GM23338 (cell line): Measurements from ENCODE around the gene CCDC6.

ENCODE experiments used
- CREB1 ChIP-seq: fragments of 250-450 bp; sonication (Bioruptor Pico); IDR thresholded peaks from 2 replicates; pipeline ENCODE4 v1.5.0; 2020; ENCODE audit warnings: low read depth, mild to moderate bottlenecking, moderate library complexity
- EZH2 ChIP-seq: fragments of 200-600 bp; sonication (generic); IDR thresholded peaks from one replicate; pipeline ENCODE4 v1.8.0; 2017; ENCODE audit warnings: antibody characterized with exemption, mild to moderate bottlenecking, low read depth; ENCODE audit not compliant: unreplicated experiment
- EZH2phosphoT487 ChIP-seq: fragments of 200-600 bp; sonication (generic); IDR thresholded peaks from one replicate; pipeline ENCODE4 v1.8.1; 2018; ENCODE audit warnings: antibody characterized with exemption; ENCODE audit not compliant: unreplicated experiment
- JUNB ChIP-seq: IDR thresholded peaks from one replicate; pipeline ENCODE4 v1.6.1; 2016; ENCODE audit warnings: antibody characterized with exemption; ENCODE audit not compliant: unreplicated experiment
- NANOG ChIP-seq: IDR thresholded peaks from 2 replicates; pipeline ENCODE4 v1.6.1; 2016; ENCODE audit warnings: antibody characterized with exemption, borderline replicate concordance
- POLR2AphosphoS5 ChIP-seq: IDR thresholded peaks from 2 replicates; pipeline ENCODE4 v1.6.1; 2016; ENCODE audit warnings: antibody characterized with exemption, low read depth
- STAT1 ChIP-seq: IDR thresholded peaks from one replicate; pipeline ENCODE4 v1.6.1; 2016; ENCODE audit warnings: antibody characterized with exemption; ENCODE audit not compliant: unreplicated experiment
- ZNF114 ChIP-seq: fragments of 250-450 bp; sonication (Bioruptor Pico); IDR thresholded peaks from 2 replicates; pipeline ENCODE4 v1.5.0; 2020; ENCODE audit warnings: mild to moderate bottlenecking, moderate library complexity
- TF ChIP-seq, protein P1 (sequence below), 2 experiments: fragments of 200-600 bp in 1 of 2; sonication (generic) in 1 of 2; conservative IDR thresholded peaks; 2 replicates each; pipeline versions ENCODE4 v1.5.1 to v1.6.1; 2016 to 2017; ENCODE audit warnings: antibody characterized with exemption in 2 of 2, low read depth in 2 of 2, mild to moderate bottlenecking in 2 of 2, moderate library complexity in 1 of 2
- TF ChIP-seq, protein P2 (sequence below): IDR thresholded peaks from one replicate; pipeline ENCODE4 v1.6.1; 2018; ENCODE audit warnings: antibody characterized with exemption; ENCODE audit not compliant: unreplicated experiment

DNA sequence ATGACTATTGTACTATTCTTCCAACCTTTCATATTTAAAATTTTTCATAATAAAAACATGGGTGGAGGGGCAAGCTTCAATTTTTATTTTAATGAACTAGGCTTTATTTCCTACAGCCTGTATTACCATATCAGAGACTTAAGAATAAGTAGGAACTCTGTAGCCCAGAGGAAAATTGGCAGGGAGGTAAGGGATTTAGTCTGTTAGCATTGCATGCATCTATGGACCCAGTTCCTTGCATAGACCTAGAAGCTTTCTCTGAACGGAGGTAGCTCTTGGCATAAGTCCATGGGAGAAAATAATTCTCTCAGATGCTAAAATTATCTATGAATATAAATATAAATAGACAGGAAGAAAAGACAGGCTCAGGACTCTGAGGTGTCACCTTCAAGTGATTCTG is 31.4 kb upstream of the CCDC6 start:
- TF ChIP-seq, protein P1, sequence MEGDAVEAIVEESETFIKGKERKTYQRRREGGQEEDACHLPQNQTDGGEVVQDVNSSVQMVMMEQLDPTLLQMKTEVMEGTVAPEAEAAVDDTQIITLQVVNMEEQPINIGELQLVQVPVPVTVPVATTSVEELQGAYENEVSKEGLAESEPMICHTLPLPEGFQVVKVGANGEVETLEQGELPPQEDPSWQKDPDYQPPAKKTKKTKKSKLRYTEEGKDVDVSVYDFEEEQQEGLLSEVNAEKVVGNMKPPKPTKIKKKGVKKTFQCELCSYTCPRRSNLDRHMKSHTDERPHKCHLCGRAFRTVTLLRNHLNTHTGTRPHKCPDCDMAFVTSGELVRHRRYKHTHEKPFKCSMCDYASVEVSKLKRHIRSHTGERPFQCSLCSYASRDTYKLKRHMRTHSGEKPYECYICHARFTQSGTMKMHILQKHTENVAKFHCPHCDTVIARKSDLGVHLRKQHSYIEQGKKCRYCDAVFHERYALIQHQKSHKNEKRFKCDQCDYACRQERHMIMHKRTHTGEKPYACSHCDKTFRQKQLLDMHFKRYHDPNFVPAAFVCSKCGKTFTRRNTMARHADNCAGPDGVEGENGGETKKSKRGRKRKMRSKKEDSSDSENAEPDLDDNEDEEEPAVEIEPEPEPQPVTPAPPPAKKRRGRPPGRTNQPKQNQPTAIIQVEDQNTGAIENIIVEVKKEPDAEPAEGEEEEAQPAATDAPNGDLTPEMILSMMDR (conservative IDR thresholded peaks at IDR 0.05; ENCODE audit: low read depth in 2 of 2) = no peak
- TF ChIP-seq POLR2AphosphoS5 (no peak), EZH2phosphoT487 (no peak), STAT1 (no peak), JUNB (no peak), EZH2 (no peak), CREB1 (CRISPR knock-in tag) (no peak), ZNF114 (CRISPR knock-in tag) (no peak), NANOG (no peak)
- TF ChIP-seq, protein P2, sequence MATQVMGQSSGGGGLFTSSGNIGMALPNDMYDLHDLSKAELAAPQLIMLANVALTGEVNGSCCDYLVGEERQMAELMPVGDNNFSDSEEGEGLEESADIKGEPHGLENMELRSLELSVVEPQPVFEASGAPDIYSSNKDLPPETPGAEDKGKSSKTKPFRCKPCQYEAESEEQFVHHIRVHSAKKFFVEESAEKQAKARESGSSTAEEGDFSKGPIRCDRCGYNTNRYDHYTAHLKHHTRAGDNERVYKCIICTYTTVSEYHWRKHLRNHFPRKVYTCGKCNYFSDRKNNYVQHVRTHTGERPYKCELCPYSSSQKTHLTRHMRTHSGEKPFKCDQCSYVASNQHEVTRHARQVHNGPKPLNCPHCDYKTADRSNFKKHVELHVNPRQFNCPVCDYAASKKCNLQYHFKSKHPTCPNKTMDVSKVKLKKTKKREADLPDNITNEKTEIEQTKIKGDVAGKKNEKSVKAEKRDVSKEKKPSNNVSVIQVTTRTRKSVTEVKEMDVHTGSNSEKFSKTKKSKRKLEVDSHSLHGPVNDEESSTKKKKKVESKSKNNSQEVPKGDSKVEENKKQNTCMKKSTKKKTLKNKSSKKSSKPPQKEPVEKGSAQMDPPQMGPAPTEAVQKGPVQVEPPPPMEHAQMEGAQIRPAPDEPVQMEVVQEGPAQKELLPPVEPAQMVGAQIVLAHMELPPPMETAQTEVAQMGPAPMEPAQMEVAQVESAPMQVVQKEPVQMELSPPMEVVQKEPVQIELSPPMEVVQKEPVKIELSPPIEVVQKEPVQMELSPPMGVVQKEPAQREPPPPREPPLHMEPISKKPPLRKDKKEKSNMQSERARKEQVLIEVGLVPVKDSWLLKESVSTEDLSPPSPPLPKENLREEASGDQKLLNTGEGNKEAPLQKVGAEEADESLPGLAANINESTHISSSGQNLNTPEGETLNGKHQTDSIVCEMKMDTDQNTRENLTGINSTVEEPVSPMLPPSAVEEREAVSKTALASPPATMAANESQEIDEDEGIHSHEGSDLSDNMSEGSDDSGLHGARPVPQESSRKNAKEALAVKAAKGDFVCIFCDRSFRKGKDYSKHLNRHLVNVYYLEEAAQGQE = no peak
